GM19372 (cell line): ENCODE measurements around the gene BCAR3.

Experiments used
- ATAC-seq: cut with Tn5 transposase; IDR thresholded peaks from one replicate; pipeline ENCODE4 v1.9.1; 2021; ENCODE audit warnings: mild to moderate bottlenecking, low read depth, moderate library complexity; ENCODE audit not compliant: unreplicated experiment

BCAR3 gene

GRCh38 chr1:93681101-93681988 lies at the start of gene BCAR3:
TSS of gene BCAR3 (minus strand) at chr1:93681837. CDS start at chr1:93674930, 6,907 bp downstream.
- ATAC-seq = peak; percentile 77

DNA sequence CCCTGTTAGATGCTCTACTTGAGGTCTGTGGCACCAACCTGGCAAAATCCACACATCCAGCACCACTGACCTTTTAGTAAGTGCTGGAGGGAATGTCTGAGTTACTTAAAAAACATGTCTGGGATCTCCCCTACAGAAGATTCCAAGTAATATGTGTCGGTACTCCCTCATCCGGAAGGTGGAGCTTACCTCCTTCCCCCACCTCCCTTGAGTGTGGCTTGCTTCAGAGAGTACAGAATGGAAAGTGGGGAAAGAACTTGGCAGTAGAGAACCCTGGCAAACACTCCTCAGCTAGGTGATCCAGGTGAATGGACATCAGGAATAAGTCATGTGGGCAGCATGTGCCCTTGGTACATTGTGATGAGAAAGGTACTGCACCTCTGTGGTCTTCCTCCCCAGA lies 49.0 kb upstream of the BCAR3 start:
- no peak for ATAC-seq

DNA sequence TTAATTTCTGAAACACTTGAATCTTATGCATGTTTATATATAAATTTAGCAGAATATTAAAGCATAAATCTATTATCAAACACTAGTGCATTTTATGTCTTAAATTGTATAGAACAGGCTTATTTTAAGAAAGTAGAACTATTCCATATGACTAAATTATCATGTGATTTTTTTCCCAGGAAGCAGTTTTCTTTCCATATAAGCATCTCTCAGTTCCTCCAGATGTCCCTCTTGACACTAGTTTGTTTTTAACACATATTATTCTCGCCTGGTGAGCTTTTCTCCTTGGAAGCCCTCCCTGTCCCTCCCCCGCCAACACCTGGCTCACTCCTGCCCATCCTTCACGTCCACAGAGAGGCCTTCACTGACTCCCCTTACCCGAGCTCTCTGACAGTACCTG lies 48.3 kb upstream of the BCAR3 start:
- ATAC-seq = no peak

GRCh38 chr1:93729502-93729901 lies 47.9 kb upstream of the BCAR3 start:
- peak; percentile 60 for ATAC-seq

GRCh38 chr1:93728480-93729131 lies 47.0 kb upstream of the BCAR3 start:
- ATAC-seq = no peak

DNA sequence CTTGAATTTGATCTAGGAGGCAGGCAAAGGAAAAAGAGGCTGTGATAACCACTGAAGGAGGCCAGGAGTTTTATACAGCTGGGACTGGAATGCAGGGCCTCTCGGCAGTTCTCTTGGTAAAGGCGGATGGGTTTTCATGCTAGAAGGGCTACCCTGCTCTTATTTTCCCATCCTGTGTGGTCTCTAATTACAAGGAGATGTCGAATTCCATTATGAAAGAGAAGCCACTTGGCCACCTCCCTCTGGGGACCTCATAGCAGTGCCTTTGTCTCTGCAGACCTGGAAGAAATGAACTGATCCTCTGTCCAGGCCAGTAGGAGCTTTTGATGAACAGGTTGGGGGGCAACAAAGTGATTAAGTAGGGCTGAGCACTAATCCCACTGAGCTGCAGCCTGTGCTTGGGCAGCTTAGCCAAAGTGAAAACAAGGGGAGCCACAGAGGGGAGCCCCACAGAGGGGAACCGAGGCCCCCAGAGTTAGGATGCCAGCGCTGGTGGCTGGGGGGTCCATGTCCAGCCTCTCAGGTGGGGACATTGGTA lies 42.2 kb upstream of the BCAR3 start:
- ATAC-seq = no peak

- ATAC-seq = no peak
Observed at GRCh38 chr1:93723110-93723509, 41.5 kb upstream of the BCAR3 start.

DNA sequence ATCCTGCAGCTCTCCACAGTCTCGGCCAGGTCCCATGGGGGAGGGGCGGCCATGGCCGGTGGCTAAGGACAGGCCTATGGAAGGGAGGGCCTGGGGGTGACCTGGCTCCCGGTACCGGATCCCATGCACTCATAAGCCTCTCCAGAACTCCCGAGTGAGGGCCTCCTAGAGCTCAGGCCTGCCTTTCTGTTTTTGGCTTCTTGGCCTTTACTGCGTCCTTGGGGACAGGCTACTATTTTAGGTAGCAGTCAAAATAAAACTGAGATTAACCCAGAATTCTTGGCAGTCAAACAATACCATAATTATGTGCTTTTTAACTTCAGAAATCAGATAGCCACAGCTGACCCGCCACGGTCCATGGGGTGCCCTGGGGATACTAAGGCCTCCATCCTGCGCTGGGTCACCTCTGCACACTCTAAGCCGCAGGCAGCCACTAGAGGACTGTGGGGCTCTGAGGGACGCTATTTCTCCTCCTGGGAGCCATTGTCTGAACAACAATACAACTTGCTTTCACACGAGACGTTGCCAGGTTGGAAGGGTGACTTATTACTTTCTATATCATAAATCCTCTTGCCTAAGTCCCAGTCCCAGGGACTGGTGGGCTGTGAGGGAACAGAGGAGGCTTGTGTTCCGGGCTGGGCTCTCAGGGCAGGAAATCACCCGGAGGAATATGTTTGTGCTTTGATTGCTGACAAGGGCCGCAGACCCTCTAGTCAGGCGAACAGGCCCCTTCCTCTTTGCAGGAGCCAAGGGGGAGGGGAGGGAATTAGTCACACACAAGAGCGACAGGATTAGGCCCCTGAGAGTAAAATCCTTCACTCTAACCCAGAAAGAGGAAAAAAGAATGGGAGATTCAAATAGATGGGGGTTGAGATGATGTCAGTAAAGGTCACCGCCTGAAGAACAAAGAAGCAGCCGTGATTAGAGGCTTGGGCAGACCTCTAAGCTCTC lies 40.7 kb upstream of the BCAR3 start:
- no peak for ATAC-seq

DNA sequence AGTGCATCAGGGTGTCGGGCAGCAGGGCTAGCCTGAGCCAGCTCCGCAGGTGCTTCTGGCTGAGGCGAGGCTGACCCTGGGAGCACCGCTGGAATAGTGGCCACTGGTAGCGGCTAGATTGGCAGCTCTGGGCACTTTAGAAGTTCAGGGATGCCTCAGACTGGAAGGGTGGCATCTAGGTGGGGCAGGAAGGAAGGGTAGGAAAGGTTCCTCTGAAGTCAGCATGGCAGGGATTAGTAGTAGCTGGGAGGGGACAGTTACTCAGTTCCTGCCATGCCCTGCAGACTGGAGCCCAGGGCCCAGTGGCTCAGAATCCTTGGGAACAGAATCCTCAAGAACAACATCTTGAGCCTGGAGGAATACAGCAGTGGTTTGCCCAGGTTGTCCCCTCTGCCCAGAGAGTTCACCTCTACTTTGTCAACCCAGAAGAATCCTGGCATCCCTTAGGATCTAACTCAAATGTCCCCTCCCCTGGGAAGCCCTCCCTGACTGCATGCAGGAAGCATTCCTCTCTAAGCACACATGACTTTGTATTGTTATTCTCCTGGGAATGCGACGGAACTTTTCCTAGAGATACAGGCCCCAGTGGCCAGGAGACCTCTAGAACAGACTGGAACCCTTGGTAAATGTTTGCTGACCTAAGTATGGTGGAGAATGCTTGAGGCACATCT lies 39.5 kb upstream of the BCAR3 start:
- no peak for ATAC-seq

DNA sequence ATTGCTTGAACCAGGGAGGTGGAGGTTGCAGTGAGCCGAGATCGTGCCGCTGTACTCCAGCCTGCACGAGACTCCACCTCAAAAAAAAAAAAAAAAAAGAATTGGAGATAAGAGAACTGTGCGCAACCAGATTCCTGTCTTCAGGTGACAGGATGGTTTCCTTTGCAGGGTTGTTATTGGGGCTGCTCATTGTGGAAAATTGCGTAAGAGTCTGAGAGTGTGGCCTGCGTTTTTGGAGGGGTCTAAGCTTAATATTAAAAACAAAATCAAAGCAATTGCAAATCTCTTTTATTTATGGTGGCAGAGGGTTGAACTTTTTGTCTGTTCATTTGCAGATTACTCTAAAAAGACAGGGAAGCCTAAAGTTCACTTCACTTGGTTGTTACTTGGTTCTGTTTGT lies 36.0 kb upstream of the BCAR3 start:
- ATAC-seq = no peak

- no peak for ATAC-seq
Observed at GRCh38 chr1:93716941-93717368, 35.3 kb upstream of the BCAR3 start.

DNA sequence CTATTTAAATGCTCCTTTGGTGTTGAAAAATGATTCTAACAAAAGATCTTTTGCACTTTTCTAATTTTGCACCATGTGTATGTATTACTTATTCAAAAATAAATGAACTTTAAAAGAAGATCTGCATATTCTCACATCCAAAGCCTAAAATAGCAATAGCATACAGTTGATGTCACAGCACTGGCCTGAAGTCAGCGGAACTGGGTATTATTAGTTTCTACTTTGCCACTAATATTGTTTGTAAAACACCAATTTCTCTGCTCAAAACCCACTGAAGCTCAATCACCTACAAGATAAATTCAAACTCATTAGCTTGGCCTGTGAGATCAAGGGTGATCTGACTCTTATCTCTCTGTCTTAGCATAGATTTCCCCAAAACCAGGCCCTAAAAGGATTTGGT lies 34.5 kb upstream of the BCAR3 start:
- ATAC-seq = no peak

DNA sequence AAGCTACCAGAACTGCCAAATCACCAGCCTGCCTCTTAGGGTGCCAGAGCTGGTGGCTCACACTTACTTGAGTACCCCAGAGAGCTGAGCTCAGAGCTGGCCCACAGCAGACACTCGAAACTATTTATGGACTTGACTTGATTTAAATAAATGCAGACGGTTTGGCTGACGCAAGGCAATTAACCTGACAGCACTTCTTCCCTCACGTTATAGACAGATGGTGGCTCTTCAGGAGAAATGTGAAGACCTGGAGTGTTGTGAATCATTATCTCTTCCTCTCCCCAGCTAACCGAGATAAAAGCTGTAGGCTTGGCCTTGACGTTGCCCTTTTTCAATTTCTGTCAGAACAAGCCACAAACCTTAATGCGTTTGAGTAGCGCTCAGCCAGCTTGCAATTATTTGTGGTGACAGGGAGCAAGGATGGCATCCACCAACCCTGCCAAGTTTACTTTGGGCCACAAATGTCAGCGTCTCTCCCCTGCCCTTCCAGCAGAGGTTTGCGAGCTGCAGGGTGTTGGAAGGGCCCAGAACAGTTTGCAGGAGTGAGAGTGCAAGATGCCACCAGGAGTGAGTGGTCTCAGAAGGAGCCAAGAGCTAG lies 34.0 kb upstream of the BCAR3 start:
- ATAC-seq = peak; percentile 46

- no peak for ATAC-seq
Observed at GRCh38 chr1:93714356-93714755, 32.7 kb upstream of the BCAR3 start.

GRCh38 chr1:93713341-93713740 lies 31.7 kb upstream of the BCAR3 start:
- ATAC-seq = no peak

GRCh38 chr1:93712741-93713140 lies 31.1 kb upstream of the BCAR3 start:
- ATAC-seq = no peak

- no peak for ATAC-seq
Observed at GRCh38 chr1:93710499-93711453, 29.1 kb upstream of the BCAR3 start.

- no peak for ATAC-seq
Observed at GRCh38 chr1:93708734-93709481, 27.3 kb upstream of the BCAR3 start.
